ENCODE measurements around the gene SCN8A. TPM values are rescaled to one million over a fixed set of nuclear protein-coding genes. Genes with fewer than 3 reads are reported as not detected.
A peak's percentile ranks its signal among the peaks of the same experiment; 100 is the strongest.

SCN8A gene
- total and polyA plus RNA-seq, 2 donors from 2014 or later: 0.34 to 1.4 TPM

DNA sequence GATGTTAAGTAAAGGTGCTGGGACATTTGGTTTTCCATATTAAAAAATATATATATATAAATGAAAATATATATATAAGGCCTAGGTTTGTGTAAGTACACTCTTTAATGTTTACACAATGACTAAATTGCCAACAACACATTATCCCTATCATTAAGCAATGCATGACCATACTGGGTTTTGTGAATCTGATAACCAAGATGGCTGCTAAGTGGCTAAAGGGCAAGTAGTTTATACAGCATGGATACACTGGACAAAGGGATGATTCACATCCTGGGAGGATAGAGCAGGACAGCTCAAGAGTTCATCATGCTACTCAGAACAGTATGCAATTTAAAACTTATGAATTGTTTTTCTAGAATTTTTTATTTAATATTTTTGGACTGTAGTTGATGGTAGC, 168.1 kb downstream of the SCN8A start:
- no peaks in the 10 kb centered on the region for H3K36me3 ChIP-seq (ENCODE audit: control insufficient read depth in 2 of 3, insufficient read depth in 3 of 3, low read length in 3 of 3)
- H3K9me3 ChIP-seq (ENCODE audit: control insufficient read depth in 2 of 3, insufficient read depth in 1 of 3, low read length in 3 of 3): no peaks in the 10 kb centered on the region
- no peaks in the 10 kb centered on the region for H3K27me3 ChIP-seq (ENCODE audit: control insufficient read depth, insufficient read depth, low read length)
- H3K9ac ChIP-seq (ENCODE audit: low read length in 3 of 3): no peak overlapping the region
- no peak overlapping the region for H3K27ac ChIP-seq (ENCODE audit: low read depth in 2 of 2, low read length in 2 of 2)
- intact Hi-C loops (cut with DNase I): no loop called here
- H3K4me1 ChIP-seq (ENCODE audit: control insufficient read depth in 2 of 3, insufficient read depth in 2 of 3, low read depth in 1 of 3, low read length in 3 of 3): no peaks in the 10 kb centered on the region
- TF ChIP-seq, protein P1, sequence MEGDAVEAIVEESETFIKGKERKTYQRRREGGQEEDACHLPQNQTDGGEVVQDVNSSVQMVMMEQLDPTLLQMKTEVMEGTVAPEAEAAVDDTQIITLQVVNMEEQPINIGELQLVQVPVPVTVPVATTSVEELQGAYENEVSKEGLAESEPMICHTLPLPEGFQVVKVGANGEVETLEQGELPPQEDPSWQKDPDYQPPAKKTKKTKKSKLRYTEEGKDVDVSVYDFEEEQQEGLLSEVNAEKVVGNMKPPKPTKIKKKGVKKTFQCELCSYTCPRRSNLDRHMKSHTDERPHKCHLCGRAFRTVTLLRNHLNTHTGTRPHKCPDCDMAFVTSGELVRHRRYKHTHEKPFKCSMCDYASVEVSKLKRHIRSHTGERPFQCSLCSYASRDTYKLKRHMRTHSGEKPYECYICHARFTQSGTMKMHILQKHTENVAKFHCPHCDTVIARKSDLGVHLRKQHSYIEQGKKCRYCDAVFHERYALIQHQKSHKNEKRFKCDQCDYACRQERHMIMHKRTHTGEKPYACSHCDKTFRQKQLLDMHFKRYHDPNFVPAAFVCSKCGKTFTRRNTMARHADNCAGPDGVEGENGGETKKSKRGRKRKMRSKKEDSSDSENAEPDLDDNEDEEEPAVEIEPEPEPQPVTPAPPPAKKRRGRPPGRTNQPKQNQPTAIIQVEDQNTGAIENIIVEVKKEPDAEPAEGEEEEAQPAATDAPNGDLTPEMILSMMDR (IDR thresholded peaks at IDR 0.05; ENCODE audit: borderline replicate concordance, extremely low read depth, insufficient read depth): no peak
- DNase-seq (no peak), FAIRE-seq (no peak)
- no peak overlapping the region for H3K4me3 ChIP-seq (ENCODE audit: low read length in 3 of 3)

DNA sequence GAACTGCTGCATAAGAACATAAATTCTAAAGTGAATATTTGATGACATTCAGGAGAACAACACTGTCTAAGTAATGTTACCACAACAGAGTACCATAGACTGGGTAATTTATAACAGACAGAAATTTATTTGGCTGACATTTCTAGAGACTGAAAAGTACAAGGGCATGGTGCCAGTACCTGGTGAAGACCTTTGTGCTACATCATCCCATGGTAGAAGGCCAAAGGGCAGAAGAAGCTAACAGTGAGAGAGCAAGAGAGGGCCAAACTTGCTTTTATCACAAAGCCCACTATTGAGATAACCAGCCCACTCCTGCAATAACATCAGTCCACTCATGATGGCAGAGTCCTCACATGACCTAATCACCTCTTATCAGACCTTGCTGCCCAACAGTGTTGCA, 168.7 kb downstream of the SCN8A start:
- Histone ChIP-seq H3K9ac (ENCODE audit: low read length in 3 of 3) (no peak overlapping the region), H3K27ac (ENCODE audit: low read depth in 2 of 2, low read length in 2 of 2) (no peak overlapping the region), H3K9me3 (ENCODE audit: control insufficient read depth in 2 of 3, insufficient read depth in 1 of 3, low read length in 3 of 3) (no peaks in the 10 kb centered on the region), H3K27me3 (ENCODE audit: control insufficient read depth, insufficient read depth, low read length) (no peaks in the 10 kb centered on the region), H3K36me3 (ENCODE audit: control insufficient read depth in 2 of 3, insufficient read depth in 3 of 3, low read length in 3 of 3) (no peaks in the 10 kb centered on the region), H3K4me1 (ENCODE audit: control insufficient read depth in 2 of 3, insufficient read depth in 2 of 3, low read depth in 1 of 3, low read length in 3 of 3) (no peaks in the 10 kb centered on the region), H3K4me3 (ENCODE audit: low read length in 3 of 3) (no peak overlapping the region)
- FAIRE-seq (peak; percentile 37), DNase-seq (no peak)
- TF ChIP-seq, protein P1 (IDR thresholded peaks at IDR 0.05; ENCODE audit: borderline replicate concordance, extremely low read depth, insufficient read depth): no peak
- intact Hi-C loops (cut with DNase I): no loop called here

DNA sequence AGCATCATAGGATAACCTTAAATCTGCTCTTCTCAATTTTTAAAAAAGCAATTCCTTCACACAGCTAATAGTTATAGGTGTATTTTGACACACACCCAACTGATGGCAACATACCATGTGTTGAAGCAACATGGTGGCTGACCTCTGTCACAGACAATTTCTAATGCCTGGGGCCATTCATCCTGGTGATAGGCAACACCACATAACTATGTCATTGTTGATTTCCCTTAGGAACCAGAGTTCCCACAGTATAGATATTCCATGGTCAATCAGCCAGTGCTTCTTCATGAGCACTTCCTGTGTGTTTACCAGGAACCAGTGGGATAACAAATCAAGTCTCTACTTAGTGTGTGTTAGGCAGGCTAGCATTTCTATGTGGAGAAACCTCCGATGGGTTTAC, 169.2 kb downstream of the SCN8A start:
- H3K27me3 ChIP-seq (ENCODE audit: control insufficient read depth, insufficient read depth, low read length): no peaks in the 10 kb centered on the region
- H3K36me3 ChIP-seq (ENCODE audit: control insufficient read depth in 2 of 3, insufficient read depth in 3 of 3, low read length in 3 of 3): no peaks in the 10 kb centered on the region
- TF ChIP-seq, protein P1 (IDR thresholded peaks at IDR 0.05; ENCODE audit: borderline replicate concordance, extremely low read depth, insufficient read depth): no peak
- H3K4me3 ChIP-seq (ENCODE audit: low read length in 3 of 3): no peak overlapping the region
- H3K4me1 ChIP-seq (ENCODE audit: control insufficient read depth in 2 of 3, insufficient read depth in 2 of 3, low read depth in 1 of 3, low read length in 3 of 3): no peaks in the 10 kb centered on the region
- no peak for FAIRE-seq
- DNase-seq: no peak
- no peak overlapping the region for H3K9ac ChIP-seq (ENCODE audit: low read length in 3 of 3)
- no peak overlapping the region for H3K27ac ChIP-seq (ENCODE audit: low read depth in 2 of 2, low read length in 2 of 2)
- intact Hi-C loops (cut with DNase I): no loop called here
- no peaks in the 10 kb centered on the region for H3K9me3 ChIP-seq (ENCODE audit: control insufficient read depth in 2 of 3, insufficient read depth in 1 of 3, low read length in 3 of 3)

DNA sequence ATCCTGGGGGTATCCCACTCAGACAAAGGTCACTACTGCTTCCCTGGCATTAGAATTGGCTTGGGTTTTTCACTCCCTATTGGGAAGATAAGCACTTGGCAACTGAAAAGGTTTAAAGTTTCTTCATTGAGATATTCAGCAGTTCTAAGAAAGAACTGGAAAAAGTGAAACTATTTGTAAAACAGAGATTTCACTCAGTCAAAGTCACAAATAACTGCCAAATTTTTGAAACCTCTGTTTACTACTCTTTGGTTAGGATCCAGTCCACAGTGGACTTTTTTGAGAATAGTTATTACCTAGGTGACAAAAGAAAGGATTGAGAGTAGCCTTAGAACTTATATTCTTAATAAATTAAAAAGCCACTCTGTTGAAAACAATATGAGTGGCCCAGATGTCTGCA, 172.7 kb downstream of the SCN8A start:
- Histone ChIP-seq H3K4me1 (ENCODE audit: control insufficient read depth in 2 of 3, insufficient read depth in 2 of 3, low read depth in 1 of 3, low read length in 3 of 3) (no peaks in the 10 kb centered on the region), H3K9ac (ENCODE audit: low read length in 3 of 3) (no peak overlapping the region), H3K27me3 (ENCODE audit: control insufficient read depth, insufficient read depth, low read length) (no peaks in the 10 kb centered on the region), H3K4me3 (ENCODE audit: low read length in 3 of 3) (no peak overlapping the region), H3K36me3 (ENCODE audit: control insufficient read depth in 2 of 3, insufficient read depth in 3 of 3, low read length in 3 of 3) (no peaks in the 10 kb centered on the region), H3K27ac (ENCODE audit: low read depth in 2 of 2, low read length in 2 of 2) (no peak overlapping the region), H3K9me3 (ENCODE audit: control insufficient read depth in 2 of 3, insufficient read depth in 1 of 3, low read length in 3 of 3) (no peaks in the 10 kb centered on the region)
- DNase-seq (no peak), FAIRE-seq (no peak)
- intact Hi-C loops (cut with DNase I): no loop called here
- TF ChIP-seq, protein P1 (IDR thresholded peaks at IDR 0.05; ENCODE audit: borderline replicate concordance, extremely low read depth, insufficient read depth): no peak
